H1 (cell line): ENCODE results near the gene OR6B2. TPM values are rescaled to one million over a fixed set of nuclear protein-coding genes. Genes with fewer than 3 reads are reported as not detected.

Experiments used
- CTCF ChIA-PET: fragments of 300-600 bp; sonication (Branson Sonifier 250); formaldehyde crosslinking; loops from one replicate; lab custom pipeline; 2021; ENCODE audit not compliant: partially characterized antibody; lab: Charles Lee
- POLR2A ChIA-PET: fragments of 300-600 bp; sonication (Branson Sonifier 250); formaldehyde crosslinking; loops from one replicate; lab custom pipeline; 2021; ENCODE audit warnings: inconsistent platforms; ENCODE audit not compliant: partially characterized antibody; lab: Charles Lee
- DNase-seq, 2 experiments: peaks; one replicate each; pipeline versions ENCODE4 v3.0.0 to v3.0.0-alpha.2; 2010 to 2022; ENCODE audit warnings: low spot score in 2 of 2, low read depth in 1 of 2, mixed read lengths in 1 of 2
- FAIRE-seq: peaks from 2 replicates; lab custom pipeline; 2011; peaks lifted over from hg19 to GRCh38; lab: Jason Lieb, UNC
- H2AFZ ChIP-seq: 2 replicates; pipeline ENCODE4 v1.8.1; 2012; ENCODE audit warnings: low read length, inconsistent platforms
- H2AK5ac ChIP-seq: 2 replicates; pipeline ENCODE4 v1.6.1; 2013; ENCODE audit warnings: low read depth, low read length
- H2BK120ac ChIP-seq: replicated peaks from 2 replicates; pipeline ENCODE3; 2013; ENCODE audit warnings: low read depth, low read length, inconsistent platforms
- H2BK12ac ChIP-seq: 2 replicates; pipeline ENCODE4 v1.6.1; 2013; ENCODE audit warnings: low read depth, low read length
- H2BK15ac ChIP-seq: 2 replicates; pipeline ENCODE4 v1.6.1; 2013; ENCODE audit warnings: low read length
- H2BK20ac ChIP-seq: 2 replicates; pipeline ENCODE4 v1.6.1; 2013; ENCODE audit warnings: low read length
- H2BK5ac ChIP-seq: 2 replicates; pipeline ENCODE4 v1.6.1; 2013; ENCODE audit warnings: low read depth, low read length
- H3K14ac ChIP-seq: 2 replicates; pipeline ENCODE4 v1.6.1; 2013; ENCODE audit warnings: inconsistent platforms; ENCODE audit not compliant: insufficient read length
- H3K18ac ChIP-seq: 2 replicates; pipeline ENCODE4 v1.6.1; 2013; ENCODE audit warnings: low read length; ENCODE audit errors: extremely low read depth
- H3K23ac ChIP-seq: 2 replicates; pipeline ENCODE4 v1.6.1; 2013; ENCODE audit warnings: inconsistent platforms; ENCODE audit not compliant: insufficient read length
- H3K23me2 ChIP-seq: 2 replicates; pipeline ENCODE4 v1.6.1; 2013; ENCODE audit warnings: low read depth, low read length
- H3K27ac ChIP-seq: 2 replicates; pipeline ENCODE4 v1.6.1; 2011; ENCODE audit warnings: low read depth, low read length, inconsistent platforms
- H3K27me3 ChIP-seq, 4 experiments: replicated peaks in 1 of 4; 1 replicate in 1 of 4; 2 replicates in 3 of 4; pipeline versions ENCODE4 v1.6.1 to v1.8.1; 2011 to 2013; ENCODE audit warnings: low read length in 3 of 4, mild to moderate bottlenecking in 3 of 4, inconsistent platforms in 2 of 4, mixed read lengths in 2 of 4, moderate library complexity in 1 of 4; ENCODE audit not compliant: control insufficient read depth in 3 of 4, insufficient read depth in 3 of 4; ENCODE audit errors: extremely low read depth in 1 of 4
- H3K36me3 ChIP-seq, 4 experiments: 2 replicates each; pipeline versions ENCODE4 v1.6.1 to v1.8.1; 2011 to 2013; ENCODE audit warnings: mild to moderate bottlenecking in 4 of 4, low read length in 3 of 4, moderate library complexity in 2 of 4, control low read depth in 1 of 4, inconsistent platforms in 1 of 4; ENCODE audit not compliant: insufficient read depth in 4 of 4, control insufficient read depth in 2 of 4
- H3K4ac ChIP-seq: replicated peaks from 2 replicates; pipeline ENCODE3; 2013; ENCODE audit warnings: low read length, low read depth, mixed read lengths, inconsistent platforms; ENCODE audit not compliant: insufficient read length
- H3K4me1 ChIP-seq, 4 experiments: replicated peaks in 1 of 4; 1 replicate in 1 of 4; 2 replicates in 3 of 4; pipeline versions ENCODE4 v1.6.1 to v1.8.1; 2011 to 2013; ENCODE audit warnings: low read length in 3 of 4, inconsistent platforms in 2 of 4, mixed read lengths in 1 of 4; ENCODE audit not compliant: insufficient read depth in 4 of 4, control insufficient read depth in 3 of 4
- H3K4me2 ChIP-seq, 2 experiments: 2 replicates each; pipeline versions ENCODE4 v1.6.1 to v1.8.1; 2011 to 2013; ENCODE audit warnings: low read depth in 2 of 2, low read length in 2 of 2, control low read depth in 1 of 2, inconsistent platforms in 1 of 2, mild to moderate bottlenecking in 1 of 2; ENCODE audit not compliant: insufficient read depth in 1 of 2
- H3K4me3 ChIP-seq, 4 experiments: fragments of 200-600, 300-600 bp in 1 of 4; sonication (generic), shearing (Covaris generic), sonication (Bioruptor Twin) in 1 of 4; 2 replicates each; pipeline versions ENCODE4 v1.5.1 to v1.8.1; 2011 to 2016; ENCODE audit warnings: low read length in 4 of 4, low read depth in 3 of 4, control low read depth in 2 of 4, inconsistent platforms in 2 of 4, mild to moderate bottlenecking in 2 of 4, mixed read lengths in 1 of 4, moderate library complexity in 1 of 4; ENCODE audit not compliant: insufficient read depth in 2 of 4; ENCODE audit errors: extremely low read depth in 1 of 4
- H3K56ac ChIP-seq: replicated peaks from 2 replicates; pipeline ENCODE3; 2013; ENCODE audit warnings: low read depth, mild to moderate bottlenecking, mixed read lengths, low read length, inconsistent platforms; ENCODE audit not compliant: insufficient read length
- H3K79me1 ChIP-seq: 2 replicates; pipeline ENCODE4 v1.6.1; 2013; ENCODE audit warnings: low read depth, low read length, control low read depth
- H3K79me2 ChIP-seq, 2 experiments: 2 replicates each; pipeline versions ENCODE4 v1.6.1 to v1.8.1; 2012 to 2013; ENCODE audit warnings: low read length in 2 of 2, mild to moderate bottlenecking in 2 of 2, inconsistent platforms in 1 of 2; ENCODE audit not compliant: insufficient read depth in 2 of 2, control insufficient read depth in 1 of 2
- H3K9ac ChIP-seq, 4 experiments: replicated peaks in 1 of 4; 1 replicate in 1 of 4; 2 replicates in 3 of 4; pipeline versions ENCODE4 v1.6.1 to v1.8.1; 2011 to 2013; ENCODE audit warnings: low read depth in 3 of 4, low read length in 3 of 4, control low read depth in 2 of 4, mild to moderate bottlenecking in 2 of 4, moderate library complexity in 2 of 4, inconsistent platforms in 1 of 4; ENCODE audit errors: extremely low read depth in 1 of 4
- H3K9me3 ChIP-seq, 2 experiments: 2 replicates each; pipeline versions ENCODE4 v1.6.1 to v1.8.1; 2012 to 2013; ENCODE audit warnings: mild to moderate bottlenecking in 2 of 2, moderate library complexity in 2 of 2, control low read depth in 1 of 2, inconsistent platforms in 1 of 2, low read depth in 1 of 2, low read length in 1 of 2, mixed read lengths in 1 of 2; ENCODE audit not compliant: insufficient read depth in 2 of 2
- H4K20me1 ChIP-seq, 2 experiments: replicated peaks in 1 of 2; 2 replicates each; pipeline versions ENCODE3 to v1.8.1; 2011 to 2013; ENCODE audit warnings: inconsistent platforms in 2 of 2, low read length in 2 of 2, mild to moderate bottlenecking in 1 of 2; ENCODE audit not compliant: insufficient read depth in 2 of 2, control insufficient read depth in 1 of 2
- H4K5ac ChIP-seq: 2 replicates; pipeline ENCODE4 v1.6.1; 2013; ENCODE audit warnings: low read length, low read depth, mixed read lengths, inconsistent platforms; ENCODE audit not compliant: insufficient read length
- H4K8ac ChIP-seq: 2 replicates; pipeline ENCODE4 v1.8.0; 2013; ENCODE audit warnings: mild to moderate bottlenecking, moderate library complexity, low read length, inconsistent platforms; ENCODE audit not compliant: insufficient read depth; ENCODE audit errors: extremely low read depth
- H4K91ac ChIP-seq: replicated peaks from 2 replicates; pipeline ENCODE3; 2013; ENCODE audit warnings: low read length, mixed read lengths, inconsistent platforms; ENCODE audit not compliant: insufficient read length
- CHD2 ChIP-seq: IDR thresholded peaks from 2 replicates; pipeline ENCODE4 v1.6.1; 2012; ENCODE audit warnings: low read length, improper control_type of control experiment
- CREB1 ChIP-seq: IDR thresholded peaks from 2 replicates; pipeline ENCODE4 v1.6.1; 2012; ENCODE audit warnings: inconsistent platforms
- FOSL1 ChIP-seq: IDR thresholded peaks from 2 replicates; pipeline ENCODE4 v1.6.1; 2011; ENCODE audit warnings: mild to moderate bottlenecking, low read depth, low read length, moderate library complexity; ENCODE audit not compliant: insufficient read depth
- RAD21 ChIP-seq, 2 experiments: IDR thresholded peaks in 1 of 2; conservative IDR thresholded peaks in 1 of 2; 2 replicates each; pipeline ENCODE4 v1.6.1; 2011; ENCODE audit warnings: low read depth in 2 of 2, low read length in 2 of 2, improper control_type of control experiment in 1 of 2, inconsistent platforms in 1 of 2, mild to moderate bottlenecking in 1 of 2, moderate library complexity in 1 of 2
- SIN3A ChIP-seq, 2 experiments: IDR thresholded peaks in 1 of 2; conservative IDR thresholded peaks in 1 of 2; 2 replicates each; pipeline ENCODE4 v1.6.1; 2011 to 2012; ENCODE audit warnings: low read length in 2 of 2, improper control_type of control experiment in 1 of 2, low read depth in 1 of 2, mild to moderate bottlenecking in 1 of 2
- SP2 ChIP-seq: IDR thresholded peaks from 2 replicates; pipeline ENCODE4 v1.6.1; 2012; ENCODE audit warnings: mild to moderate bottlenecking, low read length, inconsistent platforms
- TCF12 ChIP-seq: IDR thresholded peaks from 2 replicates; pipeline ENCODE4 v1.6.1; 2011; ENCODE audit warnings: low read depth, mild to moderate bottlenecking, low read length
- YY1 ChIP-seq: IDR thresholded peaks from 2 replicates; pipeline ENCODE4 v1.6.1; 2011; ENCODE audit warnings: low read depth, mild to moderate bottlenecking, low read length
- WGBS, 2 experiments: shearing (Covaris generic) in 1 of 2; methylation state at CpG; one replicate each; pipeline versions ENCODE4 v1.1.6 to v1.1.7; 2013 to 2015; ENCODE audit warnings: low lambda C conversion rate in 2 of 2, mixed read lengths in 2 of 2, inconsistent platforms in 1 of 2, low coverage in 1 of 2, missing lambda C conversion rate in 1 of 2; ENCODE audit not compliant: insufficient replicate concordance in 2 of 2, insufficient coverage in 1 of 2, insufficient read length in 1 of 2; ENCODE audit errors: extremely low coverage in 1 of 2, missing lambda C conversion rate in 1 of 2; 5-methylcytosine and 5-hydroxymethylcytosine counted together
- polyA plus RNA-seq, 7 experiments: library from polyadenylated mRNA; depleted of rRNA in 3 of 7; stranded (reverse) in 5 of 7; unstranded in 2 of 7; fragments of >200 nt in 5 of 7; fragments of 200-250 nt in 2 of 7; gene quantifications; 1 replicate in 5 of 7; 2 replicates in 1 of 7; 4 replicates in 1 of 7; pipeline versions ENCODE4 v1.2.1 to v1.2.3, GENCODE V29; 2011 to 2013; ENCODE audit warnings: missing spikeins in 2 of 7, mixed read lengths in 2 of 7
- total RNA-seq: library from RNA; stranded (reverse); fragmentation: NEBNext Ultra II Directional; extraction: Animal tissue kit (Norgen Biotek cat#: 25700); gene quantifications from 2 replicates; pipeline ENCODE4 v1.2.1, GENCODE V29; 2021
- TF ChIP-seq, protein P1 (sequence below), 3 experiments: IDR thresholded peaks; 1 replicate in 2 of 3; 2 replicates in 1 of 3; pipeline versions ENCODE4 v1.5.1 to v1.6.1; 2011; ENCODE audit warnings: low read length in 3 of 3, mild to moderate bottlenecking in 3 of 3, inconsistent platforms in 2 of 3, low read depth in 1 of 3, moderate library complexity in 1 of 3; ENCODE audit not compliant: insufficient read depth in 1 of 3; ENCODE audit errors: control extremely low read depth in 1 of 3

OR6B2 gene
- total and polyA plus RNA-seq, 2 of the 8 experiments (the other 6 are each of a cell fraction or from before 2014, with no cell fraction given): not detected

DNA sequence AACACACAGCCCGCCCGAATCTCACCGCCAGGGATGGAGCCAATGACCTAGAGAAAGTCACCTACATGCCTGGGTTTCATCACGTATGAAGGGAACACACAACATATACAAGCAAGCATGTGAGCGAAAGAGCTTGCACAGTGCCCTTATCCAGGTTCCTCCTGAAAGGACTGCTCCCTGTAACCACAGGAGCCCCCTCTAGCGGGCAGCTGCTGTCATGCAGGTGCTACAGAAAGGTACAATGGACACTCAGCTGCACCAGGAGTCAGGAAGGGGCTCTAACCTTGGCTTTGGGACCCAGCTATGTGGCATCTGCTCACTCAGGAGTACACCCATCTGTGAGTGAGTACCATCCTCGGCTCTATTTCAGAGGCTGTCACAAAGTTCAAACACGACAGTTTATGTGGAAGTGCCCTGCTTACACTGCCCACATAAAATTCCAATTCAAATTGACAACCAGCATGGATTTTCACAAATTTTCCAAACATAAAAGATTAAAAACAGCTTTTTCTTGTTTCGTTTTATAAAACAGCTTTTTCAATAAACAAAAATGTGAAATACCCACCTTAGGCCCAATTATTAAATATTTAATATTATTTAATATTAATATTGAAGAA, 8.6 kb downstream of the OR6B2 start:
- H3K9ac ChIP-seq: no peak overlapping the region
- H2BK120ac ChIP-seq: no peak overlapping the region
- H3K23me2 ChIP-seq: peaks cover 4% of the 10 kb centered on the region; the same call in 1 of the 2 replicates
- no peak overlapping the region for H3K23ac ChIP-seq
- H3K9me3 ChIP-seq: no peaks in the 10 kb centered on the region
- 60% methylated on average over 9 of the region's 9 CpGs; no CpG with 5 or more reads in 1 of the 2 experiments for WGBS, 2 experiments
- H4K5ac ChIP-seq: no peak overlapping the region
- no peaks in the 10 kb centered on the region for H3K27me3 ChIP-seq
- peaks cover 9% of the 10 kb centered on the region for H3K79me1 ChIP-seq
- 0 out of 7 replicates have a peak, but pooled peaks cover 0 to 6% (median 0%) of the 10 kb centered on the region in 4 experiments for H3K4me1 ChIP-seq
- H3K27ac ChIP-seq: no peak overlapping the region
- H2AK5ac ChIP-seq: no peak overlapping the region
- no peak overlapping the region; a peak in 1 of 8 replicates for H3K4me3 ChIP-seq
- FAIRE-seq: no peak
- H2BK12ac ChIP-seq: no peak overlapping the region
- no peak overlapping the region for H2BK20ac ChIP-seq
- no peak overlapping the region for H4K91ac ChIP-seq
- H3K4me2 ChIP-seq: no peak overlapping the region
- no peak overlapping the region for H3K56ac ChIP-seq
- peaks cover 19 to 32% (median 26%) of the 10 kb centered on the region in 4 experiments; a peak in 7 of 8 replicates for H3K36me3 ChIP-seq
- DNase-seq: peak; percentile 69 to 90
- H3K14ac ChIP-seq: no peak overlapping the region
- POLR2A ChIA-PET: interaction anchor here (1.0 kb wide), 1 partner anchor 13 kb away, joined by 3 read pairs; no protein-coding TSS in a partner anchor
- peaks cover 11 to 16% of the 10 kb centered on the region in 2 experiments for H4K20me1 ChIP-seq
- H2BK5ac ChIP-seq: no peak overlapping the region
- H3K18ac ChIP-seq: no peak overlapping the region
- peaks cover 16 to 37% of the 10 kb centered on the region in 2 experiments for H3K79me2 ChIP-seq
- H4K8ac ChIP-seq: no peak overlapping the region
- CTCF ChIA-PET: interaction anchor here (0.7 to 4.2 kb wide), 24 partner anchors 8 to 1884 kb away, joined by 3 to 50 read pairs (median 4); partner anchors contain the start of genes COPS9 and OR6B2
- H3K4ac ChIP-seq: no peak overlapping the region
- no peak overlapping the region for H2AFZ ChIP-seq
- no peak overlapping the region for H2BK15ac ChIP-seq
- TF ChIP-seq FOSL1 (no peak), CHD2 (no peak), CREB1 (peak; percentile 66), TCF12 (peak; percentile 90), SP2 (no peak), SIN3A (conservative IDR thresholded peaks at IDR 0.05 in 1 of 2, IDR thresholded peaks at IDR 0.05 in 1 of 2; ENCODE audit: low read depth in 1 of 2, low read length in 2 of 2) (0 out of 4 replicates have a peak, but pooled peaks of 1 of the 2 experiments have one; percentile 52), YY1 (0 out of 2 replicates have a peak, but pooled peaks have one; percentile 7), RAD21 (IDR thresholded peaks at IDR 0.05 in 1 of 2, conservative IDR thresholded peaks at IDR 0.05 in 1 of 2; ENCODE audit: low read depth in 2 of 2, low read length in 2 of 2) (peak; percentile 46 to 61; a peak in 3 of 4 replicates)
- TF ChIP-seq, protein P1, sequence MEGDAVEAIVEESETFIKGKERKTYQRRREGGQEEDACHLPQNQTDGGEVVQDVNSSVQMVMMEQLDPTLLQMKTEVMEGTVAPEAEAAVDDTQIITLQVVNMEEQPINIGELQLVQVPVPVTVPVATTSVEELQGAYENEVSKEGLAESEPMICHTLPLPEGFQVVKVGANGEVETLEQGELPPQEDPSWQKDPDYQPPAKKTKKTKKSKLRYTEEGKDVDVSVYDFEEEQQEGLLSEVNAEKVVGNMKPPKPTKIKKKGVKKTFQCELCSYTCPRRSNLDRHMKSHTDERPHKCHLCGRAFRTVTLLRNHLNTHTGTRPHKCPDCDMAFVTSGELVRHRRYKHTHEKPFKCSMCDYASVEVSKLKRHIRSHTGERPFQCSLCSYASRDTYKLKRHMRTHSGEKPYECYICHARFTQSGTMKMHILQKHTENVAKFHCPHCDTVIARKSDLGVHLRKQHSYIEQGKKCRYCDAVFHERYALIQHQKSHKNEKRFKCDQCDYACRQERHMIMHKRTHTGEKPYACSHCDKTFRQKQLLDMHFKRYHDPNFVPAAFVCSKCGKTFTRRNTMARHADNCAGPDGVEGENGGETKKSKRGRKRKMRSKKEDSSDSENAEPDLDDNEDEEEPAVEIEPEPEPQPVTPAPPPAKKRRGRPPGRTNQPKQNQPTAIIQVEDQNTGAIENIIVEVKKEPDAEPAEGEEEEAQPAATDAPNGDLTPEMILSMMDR (IDR thresholded peaks at IDR 0.05; ENCODE audit: control extremely low read depth in 1 of 3, insufficient read depth in 1 of 3, low read depth in 1 of 3, low read length in 3 of 3): peak; percentile 83 to 98 (median 90)
